H1 (cell line): ENCODE results near the gene SMYD3. TPM values are rescaled to one million over a fixed set of nuclear protein-coding genes. Genes with fewer than 3 reads are reported as not detected.

Source experiments
- CTCF ChIA-PET: fragments of 300-600 bp; sonication (Branson Sonifier 250); formaldehyde crosslinking; loops from one replicate; lab custom pipeline; 2021; ENCODE audit not compliant: partially characterized antibody; lab: Charles Lee
- POLR2A ChIA-PET: fragments of 300-600 bp; sonication (Branson Sonifier 250); formaldehyde crosslinking; loops from one replicate; lab custom pipeline; 2021; ENCODE audit warnings: inconsistent platforms; ENCODE audit not compliant: partially characterized antibody; lab: Charles Lee
- DNase-seq, 2 experiments: peaks; one replicate each; pipeline versions ENCODE4 v3.0.0 to v3.0.0-alpha.2; 2010 to 2022; ENCODE audit warnings: low spot score in 2 of 2, low read depth in 1 of 2, mixed read lengths in 1 of 2
- FAIRE-seq: peaks from 2 replicates; lab custom pipeline; 2011; peaks lifted over from hg19 to GRCh38; lab: Jason Lieb, UNC
- H2AFZ ChIP-seq: 2 replicates; pipeline ENCODE4 v1.8.1; 2012; ENCODE audit warnings: low read length, inconsistent platforms
- H2AK5ac ChIP-seq: 2 replicates; pipeline ENCODE4 v1.6.1; 2013; ENCODE audit warnings: low read depth, low read length
- H2BK120ac ChIP-seq: replicated peaks from 2 replicates; pipeline ENCODE3; 2013; ENCODE audit warnings: low read depth, low read length, inconsistent platforms
- H2BK12ac ChIP-seq: 2 replicates; pipeline ENCODE4 v1.6.1; 2013; ENCODE audit warnings: low read depth, low read length
- H2BK15ac ChIP-seq: 2 replicates; pipeline ENCODE4 v1.6.1; 2013; ENCODE audit warnings: low read length
- H2BK20ac ChIP-seq: 2 replicates; pipeline ENCODE4 v1.6.1; 2013; ENCODE audit warnings: low read length
- H2BK5ac ChIP-seq: 2 replicates; pipeline ENCODE4 v1.6.1; 2013; ENCODE audit warnings: low read depth, low read length
- H3K14ac ChIP-seq: 2 replicates; pipeline ENCODE4 v1.6.1; 2013; ENCODE audit warnings: inconsistent platforms; ENCODE audit not compliant: insufficient read length
- H3K18ac ChIP-seq: 2 replicates; pipeline ENCODE4 v1.6.1; 2013; ENCODE audit warnings: low read length; ENCODE audit errors: extremely low read depth
- H3K23ac ChIP-seq: 2 replicates; pipeline ENCODE4 v1.6.1; 2013; ENCODE audit warnings: inconsistent platforms; ENCODE audit not compliant: insufficient read length
- H3K23me2 ChIP-seq: 2 replicates; pipeline ENCODE4 v1.6.1; 2013; ENCODE audit warnings: low read depth, low read length
- H3K27ac ChIP-seq: 2 replicates; pipeline ENCODE4 v1.6.1; 2011; ENCODE audit warnings: low read depth, low read length, inconsistent platforms
- H3K27me3 ChIP-seq, 4 experiments: replicated peaks in 1 of 4; 1 replicate in 1 of 4; 2 replicates in 3 of 4; pipeline versions ENCODE4 v1.6.1 to v1.8.1; 2011 to 2013; ENCODE audit warnings: low read length in 3 of 4, mild to moderate bottlenecking in 3 of 4, inconsistent platforms in 2 of 4, mixed read lengths in 2 of 4, moderate library complexity in 1 of 4; ENCODE audit not compliant: control insufficient read depth in 3 of 4, insufficient read depth in 3 of 4; ENCODE audit errors: extremely low read depth in 1 of 4
- H3K36me3 ChIP-seq, 4 experiments: 2 replicates each; pipeline versions ENCODE4 v1.6.1 to v1.8.1; 2011 to 2013; ENCODE audit warnings: mild to moderate bottlenecking in 4 of 4, low read length in 3 of 4, moderate library complexity in 2 of 4, control low read depth in 1 of 4, inconsistent platforms in 1 of 4; ENCODE audit not compliant: insufficient read depth in 4 of 4, control insufficient read depth in 2 of 4
- H3K4ac ChIP-seq: replicated peaks from 2 replicates; pipeline ENCODE3; 2013; ENCODE audit warnings: low read length, low read depth, mixed read lengths, inconsistent platforms; ENCODE audit not compliant: insufficient read length
- H3K4me1 ChIP-seq, 4 experiments: replicated peaks in 1 of 4; 1 replicate in 1 of 4; 2 replicates in 3 of 4; pipeline versions ENCODE4 v1.6.1 to v1.8.1; 2011 to 2013; ENCODE audit warnings: low read length in 3 of 4, inconsistent platforms in 2 of 4, mixed read lengths in 1 of 4; ENCODE audit not compliant: insufficient read depth in 4 of 4, control insufficient read depth in 3 of 4
- H3K4me2 ChIP-seq, 2 experiments: 2 replicates each; pipeline versions ENCODE4 v1.6.1 to v1.8.1; 2011 to 2013; ENCODE audit warnings: low read depth in 2 of 2, low read length in 2 of 2, control low read depth in 1 of 2, inconsistent platforms in 1 of 2, mild to moderate bottlenecking in 1 of 2; ENCODE audit not compliant: insufficient read depth in 1 of 2
- H3K4me3 ChIP-seq, 4 experiments: fragments of 200-600, 300-600 bp in 1 of 4; sonication (generic), shearing (Covaris generic), sonication (Bioruptor Twin) in 1 of 4; 2 replicates each; pipeline versions ENCODE4 v1.5.1 to v1.8.1; 2011 to 2016; ENCODE audit warnings: low read length in 4 of 4, low read depth in 3 of 4, control low read depth in 2 of 4, inconsistent platforms in 2 of 4, mild to moderate bottlenecking in 2 of 4, mixed read lengths in 1 of 4, moderate library complexity in 1 of 4; ENCODE audit not compliant: insufficient read depth in 2 of 4; ENCODE audit errors: extremely low read depth in 1 of 4
- H3K56ac ChIP-seq: replicated peaks from 2 replicates; pipeline ENCODE3; 2013; ENCODE audit warnings: low read depth, mild to moderate bottlenecking, mixed read lengths, low read length, inconsistent platforms; ENCODE audit not compliant: insufficient read length
- H3K79me1 ChIP-seq: 2 replicates; pipeline ENCODE4 v1.6.1; 2013; ENCODE audit warnings: low read depth, low read length, control low read depth
- H3K79me2 ChIP-seq, 2 experiments: 2 replicates each; pipeline versions ENCODE4 v1.6.1 to v1.8.1; 2012 to 2013; ENCODE audit warnings: low read length in 2 of 2, mild to moderate bottlenecking in 2 of 2, inconsistent platforms in 1 of 2; ENCODE audit not compliant: insufficient read depth in 2 of 2, control insufficient read depth in 1 of 2
- H3K9ac ChIP-seq, 4 experiments: replicated peaks in 1 of 4; 1 replicate in 1 of 4; 2 replicates in 3 of 4; pipeline versions ENCODE4 v1.6.1 to v1.8.1; 2011 to 2013; ENCODE audit warnings: low read depth in 3 of 4, low read length in 3 of 4, control low read depth in 2 of 4, mild to moderate bottlenecking in 2 of 4, moderate library complexity in 2 of 4, inconsistent platforms in 1 of 4; ENCODE audit errors: extremely low read depth in 1 of 4
- H3K9me3 ChIP-seq, 2 experiments: 2 replicates each; pipeline versions ENCODE4 v1.6.1 to v1.8.1; 2012 to 2013; ENCODE audit warnings: mild to moderate bottlenecking in 2 of 2, moderate library complexity in 2 of 2, control low read depth in 1 of 2, inconsistent platforms in 1 of 2, low read depth in 1 of 2, low read length in 1 of 2, mixed read lengths in 1 of 2; ENCODE audit not compliant: insufficient read depth in 2 of 2
- H4K20me1 ChIP-seq, 2 experiments: replicated peaks in 1 of 2; 2 replicates each; pipeline versions ENCODE3 to v1.8.1; 2011 to 2013; ENCODE audit warnings: inconsistent platforms in 2 of 2, low read length in 2 of 2, mild to moderate bottlenecking in 1 of 2; ENCODE audit not compliant: insufficient read depth in 2 of 2, control insufficient read depth in 1 of 2
- H4K5ac ChIP-seq: 2 replicates; pipeline ENCODE4 v1.6.1; 2013; ENCODE audit warnings: low read length, low read depth, mixed read lengths, inconsistent platforms; ENCODE audit not compliant: insufficient read length
- H4K8ac ChIP-seq: 2 replicates; pipeline ENCODE4 v1.8.0; 2013; ENCODE audit warnings: mild to moderate bottlenecking, moderate library complexity, low read length, inconsistent platforms; ENCODE audit not compliant: insufficient read depth; ENCODE audit errors: extremely low read depth
- H4K91ac ChIP-seq: replicated peaks from 2 replicates; pipeline ENCODE3; 2013; ENCODE audit warnings: low read length, mixed read lengths, inconsistent platforms; ENCODE audit not compliant: insufficient read length
- ASH2L ChIP-seq: fragments of 200-600, 300-600 bp; sonication (generic); IDR thresholded peaks from one replicate; pipeline ENCODE4 v1.7.1; 2017; ENCODE audit warnings: low read length
- CEBPB ChIP-seq: IDR thresholded peaks from 2 replicates; pipeline ENCODE4 v1.6.1; 2012; ENCODE audit warnings: low read depth, low read length
- CHD1 ChIP-seq: IDR thresholded peaks from 2 replicates; pipeline ENCODE4 v1.6.1; 2012; ENCODE audit warnings: low read depth, low read length, improper control_type of control experiment
- CTBP2 ChIP-seq: IDR thresholded peaks from 2 replicates; pipeline ENCODE4 v1.7.0; 2011; ENCODE audit warnings: borderline replicate concordance, mild to moderate bottlenecking, moderate library complexity, mixed read lengths, low read length; ENCODE audit not compliant: insufficient read depth, insufficient read length
- EZH2 ChIP-seq: fragments of 200-600 bp; sonication (generic); IDR thresholded peaks from 2 replicates; pipeline ENCODE4 v1.7.1; 2012; ENCODE audit warnings: low read depth, mild to moderate bottlenecking, moderate library complexity, low read length, inconsistent platforms; ENCODE audit not compliant: severe bottlenecking
- JUND ChIP-seq: IDR thresholded peaks from 2 replicates; pipeline ENCODE4 v1.6.1; 2011; ENCODE audit warnings: mild to moderate bottlenecking, improper control_type of control experiment, low read length
- POLR2A ChIP-seq, 2 experiments: IDR thresholded peaks; 1 replicate in 1 of 2; 2 replicates in 1 of 2; pipeline ENCODE4 v1.6.1; 2011; ENCODE audit warnings: low read depth in 2 of 2, low read length in 2 of 2, mild to moderate bottlenecking in 2 of 2; ENCODE audit errors: control extremely low read depth in 1 of 2
- RAD21 ChIP-seq, 2 experiments: IDR thresholded peaks in 1 of 2; conservative IDR thresholded peaks in 1 of 2; 2 replicates each; pipeline ENCODE4 v1.6.1; 2011; ENCODE audit warnings: low read depth in 2 of 2, low read length in 2 of 2, improper control_type of control experiment in 1 of 2, inconsistent platforms in 1 of 2, mild to moderate bottlenecking in 1 of 2, moderate library complexity in 1 of 2
- TBP ChIP-seq: IDR thresholded peaks from 2 replicates; pipeline ENCODE4 v1.6.1; 2011; ENCODE audit warnings: low read depth, low read length, improper control_type of control experiment
- WGBS, 2 experiments: shearing (Covaris generic) in 1 of 2; methylation state at CpG; one replicate each; pipeline versions ENCODE4 v1.1.6 to v1.1.7; 2013 to 2015; ENCODE audit warnings: low lambda C conversion rate in 2 of 2, mixed read lengths in 2 of 2, inconsistent platforms in 1 of 2, low coverage in 1 of 2, missing lambda C conversion rate in 1 of 2; ENCODE audit not compliant: insufficient replicate concordance in 2 of 2, insufficient coverage in 1 of 2, insufficient read length in 1 of 2; ENCODE audit errors: extremely low coverage in 1 of 2, missing lambda C conversion rate in 1 of 2; 5-methylcytosine and 5-hydroxymethylcytosine counted together
- polyA plus RNA-seq, 7 experiments: library from polyadenylated mRNA; depleted of rRNA in 3 of 7; stranded (reverse) in 5 of 7; unstranded in 2 of 7; fragments of >200 nt in 5 of 7; fragments of 200-250 nt in 2 of 7; gene quantifications; 1 replicate in 5 of 7; 2 replicates in 1 of 7; 4 replicates in 1 of 7; pipeline versions ENCODE4 v1.2.1 to v1.2.3, GENCODE V29; 2011 to 2013; ENCODE audit warnings: missing spikeins in 2 of 7, mixed read lengths in 2 of 7
- total RNA-seq: library from RNA; stranded (reverse); fragmentation: NEBNext Ultra II Directional; extraction: Animal tissue kit (Norgen Biotek cat#: 25700); gene quantifications from 2 replicates; pipeline ENCODE4 v1.2.1, GENCODE V29; 2021
- TF ChIP-seq, protein P1 (sequence below): IDR thresholded peaks from 2 replicates; pipeline ENCODE4 v1.6.1; 2012; ENCODE audit warnings: low read length, inconsistent platforms
- TF ChIP-seq, protein P2 (sequence below): IDR thresholded peaks from 2 replicates; pipeline ENCODE4 v1.6.1; 2012; ENCODE audit warnings: inconsistent platforms

SMYD3 gene
- total and polyA plus RNA-seq, 2 of the 8 experiments (the other 6 are each of a cell fraction or from before 2014, with no cell fraction given) = 17.3 to 25.4 TPM

DNA sequence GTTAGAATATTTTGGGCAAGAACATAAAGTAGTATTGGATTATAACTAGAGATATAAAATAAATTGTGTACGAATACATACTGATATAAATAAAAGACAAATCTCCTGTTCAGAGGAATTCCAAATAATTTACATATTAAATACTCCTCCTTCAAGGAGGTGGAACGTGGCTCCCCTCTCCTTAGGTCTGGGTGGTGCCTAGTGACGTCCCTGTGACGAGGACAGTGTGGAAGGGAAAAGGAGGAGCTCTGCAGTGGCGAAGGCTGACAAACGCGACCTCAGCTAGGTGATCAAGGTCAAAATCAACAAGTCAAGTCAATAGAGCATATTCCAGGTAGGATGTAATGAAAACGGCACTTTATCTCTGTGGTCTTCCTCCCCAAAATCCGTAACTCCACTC lies 310.0 kb downstream of the SMYD3 start:
- Histone ChIP-seq H2BK12ac (no peak overlapping the region), H3K79me1 (no peaks in the 10 kb centered on the region), H3K4me1 (peaks cover 0 to 3% (median 0%) of the 10 kb centered on the region in 4 experiments; a peak in 1 of 7 replicates), H4K20me1 (no peaks in the 10 kb centered on the region), H3K27me3 (no peaks in the 10 kb centered on the region), H2AFZ (no peak overlapping the region), H4K8ac (no peak overlapping the region), H2AK5ac (peak overlapping the region; percentile 97; the same call in 1 of the 2 replicates), H2BK120ac (no peak overlapping the region), H3K9me3 (no peaks in the 10 kb centered on the region), H3K14ac (no peak overlapping the region), H2BK5ac (no peak overlapping the region; the same call in 1 of the 2 replicates), H3K18ac (no peak overlapping the region; the same call in 1 of the 2 replicates), H3K36me3 (no peaks in the 10 kb centered on the region), H3K23me2 (no peaks in the 10 kb centered on the region), H3K4ac (no peak overlapping the region), H3K23ac (no peak overlapping the region), H3K79me2 (no peaks in the 10 kb centered on the region), H2BK20ac (no peak overlapping the region), H4K91ac (no peak overlapping the region), H4K5ac (no peak overlapping the region), H2BK15ac (no peak overlapping the region), H3K4me2 (no peak overlapping the region), H3K4me3 (no peak overlapping the region), H3K27ac (no peak overlapping the region), H3K9ac (peak overlapping the region in 1 of 4 experiments; percentile 37; a peak in 1 of 7 replicates), H3K56ac (no peak overlapping the region)
- FAIRE-seq (no peak), DNase-seq (no peak)
- 85% methylated on average over 9 of the region's 9 CpGs; no CpG with 5 or more reads in 1 of the 2 experiments for WGBS, 2 experiments
- ChIA-PET POLR2A (no interaction called here), CTCF (no interaction called here)
- no peak for TF ChIP-seq CTBP2
- TF ChIP-seq POLR2A (IDR thresholded peaks at IDR 0.05; ENCODE audit: control extremely low read depth in 1 of 2, low read depth in 2 of 2, low read length in 2 of 2) = no peak
- TF ChIP-seq ASH2L = no peak
- TF ChIP-seq, protein P1, sequence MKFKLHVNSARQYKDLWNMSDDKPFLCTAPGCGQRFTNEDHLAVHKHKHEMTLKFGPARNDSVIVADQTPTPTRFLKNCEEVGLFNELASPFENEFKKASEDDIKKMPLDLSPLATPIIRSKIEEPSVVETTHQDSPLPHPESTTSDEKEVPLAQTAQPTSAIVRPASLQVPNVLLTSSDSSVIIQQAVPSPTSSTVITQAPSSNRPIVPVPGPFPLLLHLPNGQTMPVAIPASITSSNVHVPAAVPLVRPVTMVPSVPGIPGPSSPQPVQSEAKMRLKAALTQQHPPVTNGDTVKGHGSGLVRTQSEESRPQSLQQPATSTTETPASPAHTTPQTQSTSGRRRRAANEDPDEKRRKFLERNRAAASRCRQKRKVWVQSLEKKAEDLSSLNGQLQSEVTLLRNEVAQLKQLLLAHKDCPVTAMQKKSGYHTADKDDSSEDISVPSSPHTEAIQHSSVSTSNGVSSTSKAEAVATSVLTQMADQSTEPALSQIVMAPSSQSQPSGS = no peak
- TF ChIP-seq JUND = no peak
- TF ChIP-seq CHD1 = no peak
- TF ChIP-seq RAD21 (IDR thresholded peaks at IDR 0.05 in 1 of 2, conservative IDR thresholded peaks at IDR 0.05 in 1 of 2; ENCODE audit: low read depth in 2 of 2, low read length in 2 of 2) = no peak
- TF ChIP-seq, protein P2, sequence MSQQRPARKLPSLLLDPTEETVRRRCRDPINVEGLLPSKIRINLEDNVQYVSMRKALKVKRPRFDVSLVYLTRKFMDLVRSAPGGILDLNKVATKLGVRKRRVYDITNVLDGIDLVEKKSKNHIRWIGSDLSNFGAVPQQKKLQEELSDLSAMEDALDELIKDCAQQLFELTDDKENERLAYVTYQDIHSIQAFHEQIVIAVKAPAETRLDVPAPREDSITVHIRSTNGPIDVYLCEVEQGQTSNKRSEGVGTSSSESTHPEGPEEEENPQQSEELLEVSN = no peak
- no peak for TF ChIP-seq TBP
- no peak for TF ChIP-seq CEBPB
- TF ChIP-seq EZH2 = no peak
